Activated CD4-positive, alpha-beta T cell treated with anti-CD3 and anti-CD28 coated beads for 24 hours (primary cell): ENCODE data around the gene LVRN.

ENCODE experiments used
- DNase-seq, 2 donors: peaks; one replicate each; pipeline ENCODE4 v3.0.0-alpha.2; 2020; ENCODE audit warnings: low read depth in 2 of 2

LVRN gene

DNA sequence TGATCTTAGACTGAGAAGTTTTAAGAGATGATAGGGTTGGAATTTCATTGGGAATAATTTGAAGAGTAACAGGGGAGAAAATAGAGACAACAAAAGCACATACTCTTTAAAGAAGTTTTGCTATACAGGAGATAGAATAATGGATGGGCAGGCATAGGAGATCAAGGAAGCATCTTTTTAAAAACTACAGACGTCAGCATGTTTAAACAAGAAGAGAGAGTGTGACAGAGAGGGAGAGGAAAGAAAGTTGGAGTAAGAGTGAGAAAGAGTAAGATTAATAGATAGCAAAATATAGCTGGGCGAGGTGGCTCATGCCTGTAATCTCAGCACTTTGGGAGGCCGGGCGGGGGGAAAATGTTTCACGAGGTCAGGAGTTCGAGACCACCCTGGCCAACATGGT, 5.3 kb upstream of the LVRN start:
- DNase-seq = no peak

GRCh38 chr5:115961381-115962238, 665 bp upstream of the LVRN start:
- no peak for DNase-seq

GRCh38 chr5:115962565-115963402, 509 bp downstream of the LVRN start:
- no peak for DNase-seq

DNA sequence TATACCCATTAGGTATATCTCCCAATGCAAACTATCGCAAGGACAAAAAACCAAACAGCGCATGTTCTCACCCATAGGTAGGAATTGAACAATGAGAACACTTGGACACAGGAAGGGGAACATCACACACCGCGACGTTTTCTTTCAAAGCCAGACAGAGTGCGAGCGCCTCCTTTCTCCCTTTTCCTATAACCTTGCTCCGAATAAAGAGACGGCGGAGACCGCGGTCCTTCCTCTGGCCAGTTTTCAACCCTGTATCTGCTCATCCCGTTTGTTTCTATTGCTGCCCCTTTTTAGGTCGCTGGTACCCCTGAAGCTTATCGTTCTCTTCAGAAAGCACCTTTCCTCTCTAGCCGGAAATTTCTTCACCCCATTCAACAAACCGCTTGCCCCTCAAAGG, 1.3 kb downstream of the LVRN start:
- no peak for DNase-seq

- DNase-seq = no peak
Measured at GRCh38 chr5:115968770-115969169, 6.5 kb downstream of the LVRN start.

GRCh38 chr5:115977096-115977495, 14.8 kb downstream of the LVRN start:
- DNase-seq = no peak

GRCh38 chr5:115977988-115978387, 15.7 kb downstream of the LVRN start:
- DNase-seq = no peak

- no peak for DNase-seq
Measured at GRCh38 chr5:115978779-115979178, 16.5 kb downstream of the LVRN start.

- no peak for DNase-seq
Measured at GRCh38 chr5:115979201-115980041, 17.1 kb downstream of the LVRN start.

GRCh38 chr5:115983519-115983918, 21.2 kb downstream of the LVRN start:
- no peak for DNase-seq

DNA sequence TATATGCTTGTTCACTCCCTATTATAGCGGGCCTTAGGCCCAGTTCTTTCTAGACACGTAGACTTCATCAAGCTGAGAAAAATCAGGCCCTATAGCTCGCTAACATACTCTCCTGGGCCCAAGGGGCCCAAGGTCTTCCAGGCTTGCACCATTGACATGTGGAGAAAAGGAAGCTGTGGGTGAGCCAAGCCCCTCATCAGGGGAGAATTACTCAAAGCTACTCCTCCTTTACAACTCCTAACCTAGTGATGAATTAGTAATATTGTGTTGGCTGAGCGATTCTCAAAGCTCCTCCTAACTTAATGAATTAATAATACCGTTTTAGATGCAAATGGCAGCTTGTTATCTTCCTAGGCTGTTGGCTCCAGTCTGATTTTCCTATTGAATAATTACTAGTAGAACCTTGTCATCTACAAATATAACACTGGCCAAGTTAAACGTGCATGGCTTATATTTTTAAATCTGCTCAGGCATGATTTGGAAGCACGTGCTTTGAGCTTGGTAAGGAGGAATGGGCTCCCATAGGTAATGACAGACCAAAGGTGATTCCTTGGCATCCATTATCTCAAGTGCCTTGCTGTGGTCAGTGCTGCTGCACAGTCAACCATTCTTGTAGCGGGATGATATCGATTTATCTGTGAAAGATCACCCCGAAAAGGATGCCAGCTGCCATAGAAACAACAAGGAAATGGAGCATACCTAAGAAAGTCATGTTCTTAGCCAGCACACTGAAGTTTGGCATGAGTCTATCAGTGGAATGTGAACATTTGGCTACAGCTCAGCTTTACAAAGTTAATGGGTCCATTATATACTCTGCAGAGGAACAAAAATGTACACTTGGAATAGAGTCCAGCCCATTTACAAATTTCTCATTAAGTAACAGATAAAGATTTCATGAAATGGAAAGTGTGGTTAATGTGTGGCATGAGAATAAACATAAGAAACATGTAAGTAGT, 23.8 kb downstream of the LVRN start:
- no peak for DNase-seq

DNA sequence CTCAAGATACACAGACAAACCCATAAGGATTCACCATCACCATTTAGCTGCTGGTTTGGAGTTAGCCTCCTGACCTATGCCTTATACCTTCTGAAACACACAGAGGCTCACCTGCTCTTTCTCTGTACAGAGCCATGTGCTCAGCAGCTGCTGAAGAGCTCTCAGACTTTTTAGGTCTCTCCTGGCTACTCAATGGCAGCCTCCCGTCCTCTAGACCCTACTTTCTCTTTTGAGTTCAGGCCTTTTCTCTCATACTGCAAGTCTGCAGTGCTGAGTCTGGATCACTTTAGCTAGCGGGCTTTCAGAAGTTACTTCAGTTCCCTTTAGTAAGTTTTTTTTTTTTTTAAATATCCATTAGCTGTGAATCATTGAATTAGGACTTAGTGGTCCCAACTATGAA, 25.7 kb downstream of the LVRN start:
- no peak for DNase-seq

GRCh38 chr5:115992848-115993350, 30.6 kb downstream of the LVRN start:
- no peak for DNase-seq

GRCh38 chr5:115995351-115995750, 33.1 kb downstream of the LVRN start:
- DNase-seq = no peak

DNA sequence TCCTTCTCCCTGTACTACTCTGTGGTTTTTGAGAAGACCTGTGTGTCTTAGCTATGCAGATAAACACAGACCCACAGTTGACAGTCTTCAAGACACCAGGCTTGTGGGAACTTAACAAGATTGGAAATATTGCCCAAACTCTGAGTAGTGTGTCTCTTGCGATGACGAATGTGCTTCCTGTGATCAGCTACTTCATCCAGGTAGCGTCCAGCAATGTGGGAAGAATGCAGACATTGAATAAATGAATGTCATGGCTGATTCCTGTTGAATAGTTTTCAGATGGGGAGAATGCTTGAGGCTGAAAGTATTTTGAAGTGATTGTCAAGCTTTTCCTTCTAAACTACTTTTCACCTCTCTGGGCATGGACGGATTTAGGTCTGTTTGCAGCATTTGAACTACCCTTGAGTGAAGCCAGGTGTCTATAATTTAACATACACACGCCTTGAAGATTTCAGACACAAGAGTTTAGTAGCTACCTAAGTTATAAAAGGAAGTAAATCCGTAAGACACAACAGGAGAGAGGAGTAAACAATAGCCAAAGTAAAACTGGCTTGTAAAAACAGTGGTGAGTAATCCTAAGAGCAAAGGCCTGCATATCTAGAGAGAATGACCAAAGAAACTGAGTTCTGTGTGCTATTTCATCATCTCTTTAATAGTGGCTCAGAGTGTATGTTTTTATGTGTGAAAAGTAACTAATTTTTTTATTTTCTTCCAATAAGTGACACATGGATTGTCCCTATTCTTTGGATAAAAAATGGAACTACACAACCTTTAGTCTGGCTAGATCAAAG, 40.0 kb downstream of the LVRN start:
- DNase-seq = no peak

DNA sequence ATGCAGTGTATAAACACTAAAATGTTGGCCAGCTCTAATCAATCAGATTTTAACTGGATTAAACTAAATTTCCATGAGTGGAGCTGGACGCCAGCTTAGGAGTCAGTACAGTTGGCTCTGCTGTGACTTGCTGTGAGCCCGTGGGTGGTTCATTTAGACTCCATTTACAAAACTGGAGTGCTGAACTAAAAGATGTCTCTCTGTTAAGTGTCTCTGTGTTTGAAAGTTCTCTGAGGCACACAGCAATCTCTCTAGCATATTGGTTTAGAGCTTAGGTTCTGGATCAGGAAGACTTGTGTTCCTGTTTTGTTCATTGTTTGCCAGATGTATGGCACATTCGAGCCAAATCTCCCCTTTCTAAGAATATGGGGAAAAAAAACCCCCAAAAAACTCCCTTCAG, 42.0 kb downstream of the LVRN start:
- DNase-seq = no peak

GRCh38 chr5:116009806-116010205, 47.5 kb downstream of the LVRN start:
- no peak for DNase-seq

DNA sequence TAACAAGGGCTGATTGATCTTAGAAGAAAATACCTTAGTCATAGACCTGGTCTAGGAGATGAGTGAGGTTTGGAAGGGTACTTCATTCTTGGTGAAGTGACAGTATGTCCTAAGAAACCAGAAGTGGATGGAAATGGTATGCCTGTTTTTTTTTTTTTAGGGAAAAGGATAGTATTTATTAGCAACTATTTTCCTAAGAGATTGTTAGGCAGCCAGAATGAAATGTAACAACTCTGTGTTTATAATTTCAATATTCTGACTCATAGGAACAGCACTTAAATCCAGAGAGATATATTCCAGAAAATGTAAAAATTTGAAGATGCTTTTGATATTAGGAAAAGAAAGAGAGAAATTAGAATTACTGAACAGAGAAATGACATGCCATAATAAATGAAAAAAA, 48.8 kb downstream of the LVRN start:
- DNase-seq = no peak

- no peak for DNase-seq
Measured at GRCh38 chr5:116013207-116013785, 51.0 kb downstream of the LVRN start.

DNA sequence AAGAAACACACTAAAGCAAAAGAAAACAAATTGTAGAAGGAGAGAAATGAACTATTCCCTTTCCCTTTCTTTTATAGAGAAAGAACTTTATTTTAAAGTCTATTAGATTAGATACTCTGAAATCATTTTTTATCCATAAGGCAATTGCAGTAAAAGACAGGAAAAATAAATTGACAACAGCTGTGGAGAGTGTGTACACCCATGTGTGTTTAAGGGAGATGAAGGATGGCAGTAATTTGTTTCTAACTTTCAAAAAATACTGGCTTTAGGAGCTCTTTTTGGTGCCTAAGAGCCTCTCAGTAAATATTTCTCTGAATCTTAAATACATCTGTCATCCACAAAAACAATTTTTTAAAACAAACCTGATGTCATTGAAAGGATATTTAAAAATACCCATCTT, 51.7 kb downstream of the LVRN start:
- no peak for DNase-seq
